ENCODE measurements around the gene MOB1B.

Gene MOB1B

GRCh38 chr4:70948665-70949260 is 46.6 kb downstream of the MOB1B start:
- Histone ChIP-seq H3K4me1 (ENCODE audit: control insufficient read depth, insufficient read depth, low read length) (peaks cover 7% of the 10 kb centered on the region), H3K27me3 (ENCODE audit: control insufficient read depth, insufficient read depth, low read length, poor library complexity, severe bottlenecking) (no peaks in the 10 kb centered on the region), H3K9me3 (ENCODE audit: control insufficient read depth, low read length) (no peaks in the 10 kb centered on the region), H3K27ac (ENCODE audit: insufficient read depth, low read depth, low read length, poor library complexity, severe bottlenecking) (no peak overlapping the region), H3K4me3 (ENCODE audit: insufficient read depth, low read depth, low read length) (no peak overlapping the region), H3K36me3 (ENCODE audit: control insufficient read depth, insufficient read depth, low read length) (no peaks in the 10 kb centered on the region)
- 95 to 97% methylated on average over 4 of the region's 5 CpGs for WGBS, 2 experiments

GRCh38 chr4:70954032-70954431 is 51.9 kb downstream of the MOB1B start:
- WGBS, 2 experiments, result no CpG with 5 or more reads among the region's 1 CpG

GRCh38 chr4:70956549-70957210 is 54.5 kb downstream of the MOB1B start:
- Histone ChIP-seq H3K27ac (ENCODE audit: insufficient read depth, low read depth, low read length, poor library complexity, severe bottlenecking) (no peak overlapping the region), H3K4me3 (ENCODE audit: insufficient read depth, low read depth, low read length) (no peak overlapping the region), H3K4me1 (ENCODE audit: control insufficient read depth, insufficient read depth, low read length) (no peaks in the 10 kb centered on the region), H3K27me3 (ENCODE audit: control insufficient read depth, insufficient read depth, low read length, poor library complexity, severe bottlenecking) (no peaks in the 10 kb centered on the region), H3K36me3 (ENCODE audit: control insufficient read depth, insufficient read depth, low read length) (peaks cover 8% of the 10 kb centered on the region), H3K9me3 (ENCODE audit: control insufficient read depth, low read length) (no peaks in the 10 kb centered on the region)
- 84 to 90% methylated on average over 3 to 4 of the region's 5 CpGs for WGBS, 2 experiments

More at GRCh38 chr4:70954032-70954431, 51.9 kb downstream of the MOB1B start:
- Histone ChIP-seq H3K36me3 (ENCODE audit: control insufficient read depth, insufficient read depth, low read length) (no peaks in the 10 kb centered on the region), H3K9me3 (ENCODE audit: control insufficient read depth, low read length) (no peaks in the 10 kb centered on the region), H3K27ac (ENCODE audit: insufficient read depth, low read depth, low read length, poor library complexity, severe bottlenecking) (no peak overlapping the region), H3K4me1 (ENCODE audit: control insufficient read depth, insufficient read depth, low read length) (no peaks in the 10 kb centered on the region), H3K4me3 (ENCODE audit: insufficient read depth, low read depth, low read length) (no peak overlapping the region), H3K27me3 (ENCODE audit: control insufficient read depth, insufficient read depth, low read length, poor library complexity, severe bottlenecking) (no peaks in the 10 kb centered on the region)

- H3K9me3 ChIP-seq (ENCODE audit: control insufficient read depth, low read length), result no peaks in the 10 kb centered on the region
- H3K36me3 ChIP-seq (ENCODE audit: control insufficient read depth, insufficient read depth, low read length), result peaks cover 8% of the 10 kb centered on the region
- no peaks in the 10 kb centered on the region for H3K4me1 ChIP-seq (ENCODE audit: control insufficient read depth, insufficient read depth, low read length)
- H3K27me3 ChIP-seq (ENCODE audit: control insufficient read depth, insufficient read depth, low read length, poor library complexity, severe bottlenecking), result no peaks in the 10 kb centered on the region
- WGBS, 2 experiments, result 94 to 97% methylated on average over 3 of the region's 3 CpGs
- no peak overlapping the region for H3K27ac ChIP-seq (ENCODE audit: insufficient read depth, low read depth, low read length, poor library complexity, severe bottlenecking)
- no peak overlapping the region for H3K4me3 ChIP-seq (ENCODE audit: insufficient read depth, low read depth, low read length)
Measured at GRCh38 chr4:70958681-70959080, 56.5 kb downstream of the MOB1B start.

GRCh38 chr4:70969076-70969475 is 66.9 kb downstream of the MOB1B start:
- Histone ChIP-seq H3K4me1 (ENCODE audit: control insufficient read depth, insufficient read depth, low read length) (no peaks in the 10 kb centered on the region), H3K9me3 (ENCODE audit: control insufficient read depth, low read length) (no peaks in the 10 kb centered on the region)
- 92 to 93% methylated on average over 7 of the region's 7 CpGs for WGBS, 2 experiments

GRCh38 chr4:70976252-70976651 is 74.1 kb downstream of the MOB1B start:
- H3K36me3 ChIP-seq (ENCODE audit: control insufficient read depth, insufficient read depth, low read length), result no peaks in the 10 kb centered on the region

More at GRCh38 chr4:70969076-70969475, 66.9 kb downstream of the MOB1B start:
- Histone ChIP-seq H3K27me3 (ENCODE audit: control insufficient read depth, insufficient read depth, low read length, poor library complexity, severe bottlenecking) (no peaks in the 10 kb centered on the region), H3K27ac (ENCODE audit: insufficient read depth, low read depth, low read length, poor library complexity, severe bottlenecking) (no peak overlapping the region), H3K36me3 (ENCODE audit: control insufficient read depth, insufficient read depth, low read length) (no peaks in the 10 kb centered on the region), H3K4me3 (ENCODE audit: insufficient read depth, low read depth, low read length) (no peak overlapping the region)

GRCh38 chr4:70979445-70980008 is 77.4 kb downstream of the MOB1B start:
- Histone ChIP-seq H3K9me3 (ENCODE audit: control insufficient read depth, low read length) (no peaks in the 10 kb centered on the region), H3K36me3 (ENCODE audit: control insufficient read depth, insufficient read depth, low read length) (no peaks in the 10 kb centered on the region), H3K27ac (ENCODE audit: insufficient read depth, low read depth, low read length, poor library complexity, severe bottlenecking) (no peak overlapping the region), H3K27me3 (ENCODE audit: control insufficient read depth, insufficient read depth, low read length, poor library complexity, severe bottlenecking) (no peaks in the 10 kb centered on the region), H3K4me1 (ENCODE audit: control insufficient read depth, insufficient read depth, low read length) (no peaks in the 10 kb centered on the region), H3K4me3 (ENCODE audit: insufficient read depth, low read depth, low read length) (no peak overlapping the region)
- WGBS, 2 experiments, result 92% methylated on average over 1 of the region's 1 CpG; no CpG with 5 or more reads in 1 of the 2 experiments

More at GRCh38 chr4:70976252-70976651, 74.1 kb downstream of the MOB1B start:
- Histone ChIP-seq H3K27me3 (ENCODE audit: control insufficient read depth, insufficient read depth, low read length, poor library complexity, severe bottlenecking) (no peaks in the 10 kb centered on the region), H3K9me3 (ENCODE audit: control insufficient read depth, low read length) (no peaks in the 10 kb centered on the region), H3K4me1 (ENCODE audit: control insufficient read depth, insufficient read depth, low read length) (no peaks in the 10 kb centered on the region), H3K4me3 (ENCODE audit: insufficient read depth, low read depth, low read length) (no peak overlapping the region), H3K27ac (ENCODE audit: insufficient read depth, low read depth, low read length, poor library complexity, severe bottlenecking) (no peak overlapping the region)
- 83 to 95% methylated on average over 3 of the region's 3 CpGs for WGBS, 2 experiments

GRCh38 chr4:70980196-70980595 is 78.0 kb downstream of the MOB1B start:
- Histone ChIP-seq H3K4me3 (ENCODE audit: insufficient read depth, low read depth, low read length) (no peak overlapping the region), H3K36me3 (ENCODE audit: control insufficient read depth, insufficient read depth, low read length) (no peaks in the 10 kb centered on the region), H3K27me3 (ENCODE audit: control insufficient read depth, insufficient read depth, low read length, poor library complexity, severe bottlenecking) (no peaks in the 10 kb centered on the region), H3K4me1 (ENCODE audit: control insufficient read depth, insufficient read depth, low read length) (no peaks in the 10 kb centered on the region), H3K27ac (ENCODE audit: insufficient read depth, low read depth, low read length, poor library complexity, severe bottlenecking) (no peak overlapping the region), H3K9me3 (ENCODE audit: control insufficient read depth, low read length) (no peaks in the 10 kb centered on the region)

- H3K27ac ChIP-seq (ENCODE audit: insufficient read depth, low read depth, low read length, poor library complexity, severe bottlenecking), result no peak overlapping the region
- no peaks in the 10 kb centered on the region for H3K36me3 ChIP-seq (ENCODE audit: control insufficient read depth, insufficient read depth, low read length)
- no peaks in the 10 kb centered on the region for H3K4me1 ChIP-seq (ENCODE audit: control insufficient read depth, insufficient read depth, low read length)
- no peak overlapping the region for H3K4me3 ChIP-seq (ENCODE audit: insufficient read depth, low read depth, low read length)
- H3K27me3 ChIP-seq (ENCODE audit: control insufficient read depth, insufficient read depth, low read length, poor library complexity, severe bottlenecking), result no peaks in the 10 kb centered on the region
- H3K9me3 ChIP-seq (ENCODE audit: control insufficient read depth, low read length), result no peaks in the 10 kb centered on the region
Measured at GRCh38 chr4:70984106-70984505, 81.9 kb downstream of the MOB1B start.

- WGBS, 2 experiments, result 100% methylated on average over 1 of the region's 1 CpG
- Histone ChIP-seq H3K4me1 (ENCODE audit: control insufficient read depth, insufficient read depth, low read length) (no peaks in the 10 kb centered on the region), H3K36me3 (ENCODE audit: control insufficient read depth, insufficient read depth, low read length) (no peaks in the 10 kb centered on the region), H3K4me3 (ENCODE audit: insufficient read depth, low read depth, low read length) (no peak overlapping the region), H3K9me3 (ENCODE audit: control insufficient read depth, low read length) (no peaks in the 10 kb centered on the region), H3K27ac (ENCODE audit: insufficient read depth, low read depth, low read length, poor library complexity, severe bottlenecking) (no peak overlapping the region), H3K27me3 (ENCODE audit: control insufficient read depth, insufficient read depth, low read length, poor library complexity, severe bottlenecking) (no peaks in the 10 kb centered on the region)
Measured at GRCh38 chr4:70984589-70984988, 82.4 kb downstream of the MOB1B start.

Data from ectodermal cell (in vitro differentiated cells).